Panc1 (cell line): ENCODE data around the gene ZDBF2. TPM values are rescaled to one million over a fixed set of nuclear protein-coding genes. Genes with fewer than 3 reads are reported as not detected.
"Not testable (repeated sequence)": the region's sequence is repeated elsewhere in the genome, so short reads cannot be mapped to it uniquely, and the experiment has no call there.

Experiments used
- ATAC-seq: fragments of 200-7000 bp; cut with Tn5 transposase; 2 replicates; pipeline ENCODE4 v1.9.1; 2020; ENCODE audit warnings: mild to moderate bottlenecking, moderate library complexity
- BruUV-seq: library from RNA; stranded (reverse); fragments of 400-500 nt; replicated peaks from 2 replicates; lab custom pipeline; 2021; lab: Mats Ljungman, UMichigan
- CTCF ChIA-PET: fragments of 300-600 bp; sonication (Branson Sonifier 250); formaldehyde crosslinking; loops from one replicate; lab custom pipeline; 2022; ENCODE audit warnings: antibody characterized with exemption; lab: Charles Lee
- POLR2A ChIA-PET: fragments of 300-600 bp; sonication (Branson Sonifier 250); formaldehyde crosslinking; loops from one replicate; lab custom pipeline; 2022; ENCODE audit warnings: antibody characterized with exemption; lab: Charles Lee
- DNase-seq: peaks from one replicate; pipeline ENCODE4 v3.0.0-alpha.2; 2010; ENCODE audit warnings: low read depth, low spot score
- H3K27ac ChIP-seq: 2 replicates; pipeline ENCODE4 v1.5.1; 2011; ENCODE audit warnings: mild to moderate bottlenecking, low read length, inconsistent platforms
- H3K27me3 ChIP-seq: fragments of 200-500 bp; sonication (Bioruptor generic); 2 replicates; pipeline ENCODE4 v1.6.0; 2014; ENCODE audit warnings: low read length, inconsistent platforms; ENCODE audit not compliant: control insufficient read depth, insufficient read depth
- H3K36me3 ChIP-seq: fragments of 200-500 bp; sonication (Bioruptor generic); 2 replicates; pipeline ENCODE4 v1.5.1; 2014; ENCODE audit warnings: inconsistent platforms, mild to moderate bottlenecking, low read length, moderate library complexity; ENCODE audit not compliant: control insufficient read depth, insufficient read depth
- H3K4me1 ChIP-seq: 2 replicates; pipeline ENCODE4 v1.5.1; 2011; ENCODE audit warnings: inconsistent platforms, mild to moderate bottlenecking, low read length, moderate library complexity; ENCODE audit not compliant: control insufficient read depth, insufficient read depth
- H3K4me3 ChIP-seq, 2 experiments: 2 replicates each; pipeline ENCODE4 v1.5.1; 2011 to 2012; ENCODE audit warnings: low read depth in 2 of 2, low read length in 2 of 2, mild to moderate bottlenecking in 2 of 2, inconsistent platforms in 1 of 2, moderate library complexity in 1 of 2
- H3K9me3 ChIP-seq: fragments of 200-500 bp; sonication (Bioruptor generic); 2 replicates; pipeline ENCODE4 v1.5.1; 2014; ENCODE audit warnings: low read depth, mild to moderate bottlenecking, inconsistent platforms, low read length, moderate library complexity; ENCODE audit not compliant: control insufficient read depth, insufficient read depth
- POLR2AphosphoS5 ChIP-seq: IDR thresholded peaks from 2 replicates; pipeline ENCODE4 v1.6.1; 2012; ENCODE audit warnings: mild to moderate bottlenecking, low read depth, low read length, moderate library complexity
- REST ChIP-seq, 2 experiments: IDR thresholded peaks; 2 replicates each; pipeline ENCODE4 v1.6.1; 2011 to 2012; ENCODE audit warnings: low read depth in 2 of 2, control low read depth in 1 of 2, low read length in 1 of 2, mild to moderate bottlenecking in 1 of 2, moderate library complexity in 1 of 2; ENCODE audit not compliant: insufficient read depth in 1 of 2
- SIN3A ChIP-seq: IDR thresholded peaks from 2 replicates; pipeline ENCODE4 v1.6.1; 2012; ENCODE audit warnings: low read depth, mild to moderate bottlenecking, low read length, moderate library complexity, borderline replicate concordance; ENCODE audit not compliant: insufficient read depth
- TCF7L2 ChIP-seq: IDR thresholded peaks from 2 replicates; pipeline ENCODE4 v1.6.1; 2011; ENCODE audit warnings: mild to moderate bottlenecking, low read depth, low read length, inconsistent platforms
- in situ Hi-C: cut with HindIII; loops from 2 replicates; pipeline ENCODE4 v1.10.0; 2016; ENCODE audit warnings: low sequenced_read_pairs, low pct_unique_long_range_greater_than_20kb
- intact Hi-C: fragments of 100-400 bp; cut with micrococcal nuclease; formaldehyde crosslinking; loops from one replicate; pipeline ENCODE4 v1.10.0; 2022; ENCODE audit not compliant: unreplicated experiment
- total RNA-seq: library from RNA; stranded (reverse); gene quantifications from one replicate; pipeline ENCODE4 v1.2.1, GENCODE V29; 2021; ENCODE audit not compliant: unreplicated experiment
- TF ChIP-seq, protein P1 (sequence below): fragments of 450-650 bp; IDR thresholded peaks from 2 replicates; pipeline ENCODE4 v1.5.1; 2017; ENCODE audit warnings: mild to moderate bottlenecking

Gene ZDBF2
- total RNA-seq, 1 experiment from 2014 or later: 4.2 TPM

- no TSS peak for BruUV-seq
- Histone ChIP-seq H3K4me3 (no peak overlapping the region), H3K36me3 (no peaks in the 10 kb centered on the region), H3K9me3 (no peaks in the 10 kb centered on the region), H3K27ac (no peak overlapping the region), H3K4me1 (no peaks in the 10 kb centered on the region), H3K27me3 (no peaks in the 10 kb centered on the region)
- ChIA-PET CTCF (no interaction called here), POLR2A (no interaction called here)
- in situ Hi-C loops: no loop called here
- ATAC-seq (no peak), DNase-seq (peak; percentile 12)
- intact Hi-C loops: no loop called here
- TF ChIP-seq, protein P1, sequence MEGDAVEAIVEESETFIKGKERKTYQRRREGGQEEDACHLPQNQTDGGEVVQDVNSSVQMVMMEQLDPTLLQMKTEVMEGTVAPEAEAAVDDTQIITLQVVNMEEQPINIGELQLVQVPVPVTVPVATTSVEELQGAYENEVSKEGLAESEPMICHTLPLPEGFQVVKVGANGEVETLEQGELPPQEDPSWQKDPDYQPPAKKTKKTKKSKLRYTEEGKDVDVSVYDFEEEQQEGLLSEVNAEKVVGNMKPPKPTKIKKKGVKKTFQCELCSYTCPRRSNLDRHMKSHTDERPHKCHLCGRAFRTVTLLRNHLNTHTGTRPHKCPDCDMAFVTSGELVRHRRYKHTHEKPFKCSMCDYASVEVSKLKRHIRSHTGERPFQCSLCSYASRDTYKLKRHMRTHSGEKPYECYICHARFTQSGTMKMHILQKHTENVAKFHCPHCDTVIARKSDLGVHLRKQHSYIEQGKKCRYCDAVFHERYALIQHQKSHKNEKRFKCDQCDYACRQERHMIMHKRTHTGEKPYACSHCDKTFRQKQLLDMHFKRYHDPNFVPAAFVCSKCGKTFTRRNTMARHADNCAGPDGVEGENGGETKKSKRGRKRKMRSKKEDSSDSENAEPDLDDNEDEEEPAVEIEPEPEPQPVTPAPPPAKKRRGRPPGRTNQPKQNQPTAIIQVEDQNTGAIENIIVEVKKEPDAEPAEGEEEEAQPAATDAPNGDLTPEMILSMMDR: no peak
- TF ChIP-seq SIN3A (no peak), REST (IDR thresholded peaks at IDR 0.05; ENCODE audit: insufficient read depth in 1 of 2, low read depth in 2 of 2, low read length in 1 of 2) (no peak), POLR2AphosphoS5 (no peak), TCF7L2 (no peak)
Measured at GRCh38 chr2:206296128-206296527, 21.7 kb downstream of the ZDBF2 start.

GRCh38 chr2:206299608-206300007, 25.1 kb downstream of the ZDBF2 start:
- DNase-seq, H3K27me3 ChIP-seq, BruUV-seq, H3K4me1 ChIP-seq, H3K4me3 ChIP-seq, intact Hi-C loops, H3K27ac ChIP-seq, in situ Hi-C loops, ATAC-seq, H3K9me3 ChIP-seq, POLR2A ChIA-PET, H3K36me3 ChIP-seq: not testable (repeated sequence)
- CTCF ChIA-PET: interaction anchor here (0.7 kb wide), 1 partner anchor 80 kb away, joined by 3 read pairs; no protein-coding TSS in a partner anchor

GRCh38 chr2:206305523-206306245, 31.2 kb downstream of the ZDBF2 start:
- ChIA-PET POLR2A (no interaction called here), CTCF (no interaction called here)
- in situ Hi-C loops (no loop called here), intact Hi-C loops (no loop called here)
- Histone ChIP-seq H3K4me1 (no peaks in the 10 kb centered on the region), H3K27ac (no peak overlapping the region), H3K4me3 (no peak overlapping the region), H3K36me3 (no peaks in the 10 kb centered on the region), H3K9me3 (no peaks in the 10 kb centered on the region), H3K27me3 (no peaks in the 10 kb centered on the region)
- no TSS peak for BruUV-seq
- TF ChIP-seq SIN3A: no peak
- TF ChIP-seq POLR2AphosphoS5: no peak
- no peak for TF ChIP-seq REST (IDR thresholded peaks at IDR 0.05; ENCODE audit: insufficient read depth in 1 of 2, low read depth in 2 of 2, low read length in 1 of 2)
- TF ChIP-seq TCF7L2: no peak
- ATAC-seq: no peak
- DNase-seq: no peak
